ENCODE results near the gene PXT1. TPM values are rescaled to one million over a fixed set of nuclear protein-coding genes. Genes with fewer than 3 reads are reported as not detected.
"Not testable (repeated sequence)": the region's sequence is repeated elsewhere in the genome, so short reads cannot be mapped to it uniquely, and the experiment has no call there.

PXT1 gene
- total RNA-seq, 1 donor = not detected

GRCh38 chr6:36464233-36464632 is 21.6 kb upstream of the PXT1 start:
- no peak overlapping the region for H3K4me3 ChIP-seq (ENCODE audit: low read depth, low read length)
- no peak for TF ChIP-seq CTCF (IDR thresholded peaks at IDR 0.05; ENCODE audit: insufficient read depth, low read length)
- no peak for DNase-seq (ENCODE audit: low read depth)

- TF ChIP-seq CTCF (IDR thresholded peaks at IDR 0.05; ENCODE audit: insufficient read depth, low read length) = no peak
- H3K4me3 ChIP-seq (ENCODE audit: low read depth, low read length) = no peak overlapping the region
- DNase-seq (ENCODE audit: low read depth) = peak; percentile 33
Measured at GRCh38 chr6:36463676-36464075, 21.0 kb upstream of the PXT1 start.

GRCh38 chr6:36461646-36462045 is 19.0 kb upstream of the PXT1 start:
- DNase-seq (ENCODE audit: low read depth) = no peak
- TF ChIP-seq CTCF (IDR thresholded peaks at IDR 0.05; ENCODE audit: insufficient read depth, low read length) = no peak
- H3K4me3 ChIP-seq (ENCODE audit: low read depth, low read length) = no peak overlapping the region

- TF ChIP-seq CTCF (IDR thresholded peaks at IDR 0.05; ENCODE audit: insufficient read depth, low read length) = no peak
- H3K4me3 ChIP-seq (ENCODE audit: low read depth, low read length) = no peak overlapping the region
- no peak for DNase-seq (ENCODE audit: low read depth)
Measured at GRCh38 chr6:36460916-36461315, 18.3 kb upstream of the PXT1 start.

GRCh38 chr6:36459501-36459900 is 16.8 kb upstream of the PXT1 start:
- no peak overlapping the region for H3K4me3 ChIP-seq (ENCODE audit: low read depth, low read length)
- no peak for TF ChIP-seq CTCF (IDR thresholded peaks at IDR 0.05; ENCODE audit: insufficient read depth, low read length)
- no peak for DNase-seq (ENCODE audit: low read depth)

- no peak for TF ChIP-seq CTCF (IDR thresholded peaks at IDR 0.05; ENCODE audit: insufficient read depth, low read length)
- no peak overlapping the region for H3K4me3 ChIP-seq (ENCODE audit: low read depth, low read length)
- no peak for DNase-seq (ENCODE audit: low read depth)
Measured at GRCh38 chr6:36455486-36456027, 12.9 kb upstream of the PXT1 start.

GRCh38 chr6:36452897-36453296 is 10.2 kb upstream of the PXT1 start:
- DNase-seq (ENCODE audit: low read depth); H3K4me3 ChIP-seq (ENCODE audit: low read depth, low read length): not testable (repeated sequence)

- not testable (repeated sequence) for DNase-seq (ENCODE audit: low read depth)
Measured at GRCh38 chr6:36449173-36449572, 6.5 kb upstream of the PXT1 start.

More at GRCh38 chr6:36449173-36449572, 6.5 kb upstream of the PXT1 start:
- H3K4me3 ChIP-seq (ENCODE audit: low read depth, low read length) = not testable (repeated sequence)

Data from fibroblast of the aortic adventitia (primary cell).